Measurements from ENCODE around the gene ANKRD36.
"Not testable (repeated sequence)": the region's sequence is repeated elsewhere in the genome, so short reads cannot be mapped to it uniquely, and the experiment has no call there.

ANKRD36 gene

DNA sequence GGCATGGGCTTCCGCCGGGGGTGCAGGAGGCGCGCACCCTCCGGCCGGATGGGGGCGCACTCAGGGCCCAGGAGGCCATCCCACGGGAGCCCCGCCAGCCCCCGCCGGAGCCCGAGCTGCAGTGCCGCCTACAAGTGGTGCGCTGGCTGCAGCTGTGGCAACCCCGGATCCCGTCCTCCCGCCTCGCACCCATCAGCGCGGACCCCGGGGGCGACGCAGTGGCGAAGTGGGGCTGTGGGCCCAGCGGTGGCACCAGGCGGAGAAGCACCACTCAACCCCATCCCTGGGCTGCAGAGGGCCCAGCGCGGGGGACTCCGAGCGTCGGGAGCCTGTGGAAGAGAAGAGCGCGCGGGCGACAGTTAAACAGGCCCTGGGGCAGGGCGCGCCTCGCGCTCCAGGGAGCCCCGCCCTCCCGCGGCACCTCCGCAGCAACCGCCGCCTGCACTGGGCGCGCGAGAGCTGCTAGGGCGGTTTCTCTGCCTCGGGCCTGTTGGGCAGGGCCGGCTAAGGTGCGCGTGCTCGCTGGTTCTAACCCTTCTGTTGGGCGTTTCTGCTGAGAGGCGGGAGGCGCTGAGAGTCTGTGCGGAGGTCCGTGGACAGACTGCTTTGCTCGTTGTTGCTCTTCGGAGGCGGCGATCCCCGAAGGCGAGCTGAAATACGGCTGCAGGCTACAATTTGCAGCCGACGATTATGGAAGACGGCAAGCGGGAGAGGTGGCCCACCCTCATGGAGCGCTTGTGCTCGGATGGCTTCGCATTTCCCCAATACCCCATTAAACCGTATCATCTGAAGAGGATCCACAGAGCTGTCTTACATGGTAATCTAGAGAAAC, at the start of gene ANKRD36:
Gene ANKRD36 (plus strand): TSS at position 104 of the 832 bp plus-strand sequence. CDS start 587 bp downstream, at position 691.
- peak; percentile 83 for DNase-seq (ENCODE audit: low read depth)

DNA sequence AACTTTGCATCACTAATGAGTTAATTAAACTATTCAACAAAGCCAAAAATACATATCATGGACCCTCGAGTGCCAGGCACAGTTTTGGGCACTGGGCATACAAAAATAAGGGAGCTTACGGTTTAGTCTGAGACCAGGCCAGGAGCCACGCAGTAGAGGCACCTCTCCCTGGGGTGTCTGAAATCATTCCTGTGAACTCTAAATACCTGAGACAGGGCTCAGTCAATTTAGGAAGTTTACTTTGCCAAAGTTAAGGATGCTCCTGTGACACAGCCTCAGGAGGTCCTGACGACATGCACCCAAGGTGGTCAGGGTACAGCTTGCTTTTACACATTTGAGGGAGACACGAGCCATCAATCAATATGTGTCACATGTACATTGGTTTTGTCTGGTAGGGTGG, 46.9 kb upstream of the ANKRD36 start:
- DNase-seq (ENCODE audit: low read depth): not testable (repeated sequence)

DNA sequence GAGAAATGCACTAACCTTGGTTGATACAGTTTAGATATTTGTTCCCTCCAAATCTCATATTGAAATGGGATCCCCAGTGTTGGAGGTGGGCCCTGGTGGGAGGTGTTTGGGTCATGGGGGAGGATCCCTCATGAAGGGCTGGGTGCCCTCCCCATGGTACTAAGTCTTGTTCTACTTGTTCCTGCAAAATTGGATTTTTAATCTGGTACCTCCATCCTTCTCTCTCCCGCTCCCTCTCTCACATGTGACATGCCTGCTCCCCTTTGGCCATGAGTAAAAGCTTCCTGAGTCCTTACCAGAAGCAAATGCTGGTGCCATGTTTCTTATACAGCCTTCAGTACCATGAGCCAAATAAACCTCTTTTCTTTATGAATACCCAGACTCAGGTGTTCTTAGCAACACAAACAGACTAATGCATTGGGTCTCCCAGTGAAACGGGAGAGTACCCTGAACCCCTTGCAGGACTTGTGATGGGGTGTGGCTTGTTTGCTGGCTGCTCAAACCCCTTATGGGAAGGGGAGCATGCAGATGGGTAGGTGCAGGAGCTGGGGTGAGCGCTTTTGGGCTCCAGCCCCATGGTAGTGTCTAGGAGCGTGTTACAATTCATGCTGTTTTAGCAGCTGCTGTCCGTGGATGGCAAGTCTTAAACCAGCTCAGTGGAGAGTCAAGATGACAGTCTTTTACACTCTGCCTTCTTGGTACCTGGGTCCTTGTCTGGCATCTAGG, 45.5 kb upstream of the ANKRD36 start:
- DNase-seq (ENCODE audit: low read depth): peak; percentile 2

DNA sequence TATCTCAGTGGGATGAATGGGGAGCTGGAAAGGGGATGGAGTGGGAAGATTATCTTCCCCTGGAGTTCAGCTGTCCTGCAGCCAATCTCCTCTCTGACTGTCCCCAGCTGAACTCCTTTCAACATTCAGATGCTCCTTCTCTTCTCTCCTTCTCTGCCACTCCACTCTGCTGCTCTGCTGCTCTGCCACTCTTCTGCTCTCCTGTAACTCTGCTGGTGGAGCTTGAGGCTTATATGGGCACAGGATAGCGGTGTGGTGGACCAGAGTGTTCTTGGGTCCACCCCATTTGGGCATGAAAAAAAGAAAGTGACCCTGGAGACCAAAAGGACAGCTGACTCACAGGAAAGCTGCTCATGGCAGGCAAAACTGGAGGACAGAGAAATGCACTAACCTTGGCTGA, 44.9 kb upstream of the ANKRD36 start:
- DNase-seq (ENCODE audit: low read depth): no peak

DNA sequence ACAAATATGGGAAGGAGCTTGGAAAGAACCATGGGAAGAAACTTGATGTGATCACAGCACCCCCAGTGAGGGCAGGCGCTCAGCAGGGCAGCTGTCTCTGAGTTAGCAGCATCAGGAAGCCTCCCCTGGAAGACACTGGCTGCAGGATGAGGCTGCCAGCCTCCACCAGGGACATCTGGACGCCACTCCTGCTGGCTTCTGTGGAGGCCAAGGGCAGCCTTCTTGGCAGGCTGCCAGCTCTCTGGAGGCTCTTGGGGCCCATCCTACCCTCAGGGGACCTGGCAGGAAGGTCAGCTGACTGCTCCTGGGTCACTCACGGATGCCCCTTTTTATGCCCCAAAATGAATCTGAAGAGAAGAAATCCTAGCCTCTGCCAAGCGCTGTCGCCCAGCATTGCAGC, 44.2 kb upstream of the ANKRD36 start:
- DNase-seq (ENCODE audit: low read depth): not testable (repeated sequence)

DNA sequence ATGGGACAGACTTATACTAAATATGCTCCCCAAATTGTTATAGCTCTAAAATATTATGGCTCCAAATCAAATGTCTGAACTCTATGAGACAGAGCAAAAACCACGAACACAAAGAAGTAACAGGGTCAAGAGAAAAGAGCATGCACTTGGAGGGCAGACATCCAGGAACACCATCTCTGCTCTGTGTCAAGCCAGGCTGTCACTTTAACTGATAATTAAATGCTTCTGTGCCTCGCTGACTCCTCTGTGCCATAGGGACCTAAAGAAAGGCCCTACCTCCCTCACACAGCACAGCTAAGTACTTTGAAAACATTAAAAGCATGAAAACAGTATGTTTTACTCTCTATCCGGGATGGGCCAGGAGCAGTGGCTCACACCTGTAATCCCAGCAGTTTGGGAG, 42.0 kb upstream of the ANKRD36 start:
- DNase-seq (ENCODE audit: low read depth): not testable (repeated sequence)

DNA sequence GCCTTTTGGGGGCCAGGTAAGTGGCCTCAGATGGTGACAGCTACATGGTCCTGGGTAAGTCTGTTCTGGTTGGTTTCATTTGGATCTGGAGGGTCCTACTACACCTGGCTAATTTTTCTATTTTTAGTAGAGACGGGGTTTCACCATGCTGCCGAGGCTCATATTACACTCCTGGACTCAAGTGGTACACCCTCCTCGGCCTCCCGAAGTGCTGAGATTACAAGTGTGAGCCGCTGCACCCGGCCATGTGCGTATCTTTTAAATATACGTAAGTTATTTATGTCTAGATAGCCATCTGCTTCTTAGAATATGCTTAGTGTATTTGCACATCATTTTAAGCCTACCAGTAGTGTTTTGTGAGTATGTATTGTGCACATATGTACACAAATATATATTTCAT, 35.7 kb upstream of the ANKRD36 start:
- DNase-seq (ENCODE audit: low read depth): not testable (repeated sequence)

DNA sequence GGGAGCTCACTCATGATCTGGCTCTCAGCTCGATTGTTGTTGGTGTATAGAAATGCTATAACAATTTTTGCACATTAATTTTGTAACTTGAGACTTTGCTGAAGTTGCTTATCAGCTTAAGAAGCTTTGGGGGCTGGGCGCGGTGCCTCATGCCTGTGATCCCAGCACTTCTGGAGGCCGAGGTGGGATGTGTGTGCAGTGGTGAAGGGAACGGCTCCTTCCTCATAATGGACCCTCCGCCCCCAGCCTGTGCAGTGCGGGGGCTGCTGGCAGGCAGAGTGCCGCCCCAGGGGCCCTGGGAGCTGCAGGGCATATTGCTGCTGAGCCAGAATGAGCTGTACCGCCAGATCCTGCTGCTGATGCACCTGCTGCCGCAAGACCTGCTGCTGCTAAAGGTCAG, 32.1 kb upstream of the ANKRD36 start:
- not testable (repeated sequence) for DNase-seq (ENCODE audit: low read depth)

DNA sequence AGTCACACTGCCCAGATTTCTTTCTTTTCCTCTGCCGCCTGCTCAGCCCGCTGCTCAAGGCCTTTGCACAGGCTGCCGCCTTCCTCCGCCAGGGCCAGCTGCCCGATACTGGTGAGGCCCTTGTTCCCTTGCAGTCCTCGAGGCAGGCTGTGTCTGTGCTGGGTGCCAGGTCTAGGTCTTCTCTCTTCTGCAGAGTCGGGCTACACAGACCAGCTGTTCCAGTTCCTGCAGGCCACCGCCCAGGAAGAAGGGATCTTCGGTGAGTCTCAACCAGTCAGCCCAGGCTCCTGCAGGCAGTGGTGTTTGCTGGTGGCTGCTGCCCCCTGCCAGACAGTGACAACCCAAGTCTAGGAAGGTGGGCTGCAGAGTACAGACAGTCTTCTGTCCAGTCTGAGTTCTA, 30.7 kb upstream of the ANKRD36 start:
- DNase-seq (ENCODE audit: low read depth): peak; percentile 18

DNA sequence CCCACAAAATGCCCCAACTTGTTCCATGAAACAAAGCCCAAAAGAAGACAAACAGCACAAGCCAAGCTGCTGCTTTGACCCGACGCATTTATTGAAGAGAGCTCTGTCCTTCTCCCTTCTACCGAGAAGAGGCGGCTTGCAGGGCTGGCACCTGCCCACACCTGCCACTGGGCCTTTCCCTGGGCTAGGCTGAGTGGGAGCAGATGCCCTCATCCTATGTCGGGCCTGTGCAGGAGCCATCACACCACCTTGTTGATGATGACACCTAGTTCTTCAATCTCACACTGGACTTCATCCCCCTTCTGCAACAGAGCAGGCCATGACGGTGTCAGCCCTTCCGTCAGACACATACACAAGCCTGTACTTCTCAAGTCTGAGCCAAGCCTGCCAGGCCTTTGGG, 29.4 kb upstream of the ANKRD36 start:
- DNase-seq (ENCODE audit: low read depth): not testable (repeated sequence)

DNA sequence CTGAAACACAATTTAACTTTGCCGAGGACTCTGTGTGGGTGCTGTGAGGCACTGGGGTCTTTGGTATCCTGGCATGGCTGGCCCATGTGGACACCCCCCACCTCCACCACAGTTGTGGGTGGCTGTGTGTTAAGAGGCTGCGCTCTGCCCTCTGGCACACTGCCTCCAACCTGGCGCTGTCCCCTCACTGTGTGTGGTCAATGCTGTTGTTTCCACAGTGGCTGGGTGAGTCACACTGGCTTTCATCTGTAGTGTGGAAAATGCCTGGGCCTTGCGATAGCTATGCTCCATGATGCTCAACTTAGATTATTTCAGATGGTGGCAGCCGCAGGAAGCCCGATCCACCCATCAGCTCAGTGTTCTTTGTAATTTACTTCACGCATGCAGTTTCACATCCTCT, 27.9 kb upstream of the ANKRD36 start:
- DNase-seq (ENCODE audit: low read depth): not testable (repeated sequence)

DNA sequence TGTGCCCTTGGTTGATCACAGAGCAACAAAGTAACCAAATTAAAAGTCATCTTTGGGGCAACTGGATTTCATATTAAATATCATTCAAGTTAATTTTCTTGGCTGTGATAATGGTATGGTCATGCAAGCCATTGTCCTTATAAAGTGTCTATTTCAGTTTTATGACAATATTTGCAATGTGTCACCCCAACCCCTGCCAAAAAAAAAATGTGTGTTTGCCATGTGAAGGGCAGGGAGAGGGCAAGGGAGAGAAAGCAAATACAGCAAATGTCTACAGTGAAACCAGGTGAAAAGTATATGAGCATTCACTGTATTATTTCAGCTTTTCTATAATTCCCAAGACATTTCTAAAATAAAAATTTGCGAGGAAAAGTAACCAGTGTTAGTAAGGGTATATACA, 24.2 kb upstream of the ANKRD36 start:
- not testable (repeated sequence) for DNase-seq (ENCODE audit: low read depth)

DNA sequence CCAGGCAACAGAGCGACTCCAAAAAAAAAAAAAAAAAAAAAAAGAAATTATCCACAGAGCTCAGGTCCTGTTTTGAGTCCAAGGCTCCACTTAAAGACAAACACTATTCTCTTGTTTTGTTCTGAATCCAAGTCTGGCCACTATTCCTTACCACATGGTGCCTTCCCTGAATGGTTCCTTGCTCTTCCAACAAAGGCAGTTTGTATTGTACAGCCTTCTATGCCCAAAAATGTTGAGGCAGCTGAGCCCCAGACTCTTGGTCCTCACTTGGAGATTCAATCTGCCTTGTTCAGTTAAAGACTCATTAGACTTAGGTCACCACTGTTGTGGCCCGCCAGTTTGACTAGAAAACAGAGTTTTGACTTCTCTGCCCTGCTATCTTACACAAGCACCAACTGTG, 20.0 kb upstream of the ANKRD36 start:
- DNase-seq (ENCODE audit: low read depth): not testable (repeated sequence)

DNA sequence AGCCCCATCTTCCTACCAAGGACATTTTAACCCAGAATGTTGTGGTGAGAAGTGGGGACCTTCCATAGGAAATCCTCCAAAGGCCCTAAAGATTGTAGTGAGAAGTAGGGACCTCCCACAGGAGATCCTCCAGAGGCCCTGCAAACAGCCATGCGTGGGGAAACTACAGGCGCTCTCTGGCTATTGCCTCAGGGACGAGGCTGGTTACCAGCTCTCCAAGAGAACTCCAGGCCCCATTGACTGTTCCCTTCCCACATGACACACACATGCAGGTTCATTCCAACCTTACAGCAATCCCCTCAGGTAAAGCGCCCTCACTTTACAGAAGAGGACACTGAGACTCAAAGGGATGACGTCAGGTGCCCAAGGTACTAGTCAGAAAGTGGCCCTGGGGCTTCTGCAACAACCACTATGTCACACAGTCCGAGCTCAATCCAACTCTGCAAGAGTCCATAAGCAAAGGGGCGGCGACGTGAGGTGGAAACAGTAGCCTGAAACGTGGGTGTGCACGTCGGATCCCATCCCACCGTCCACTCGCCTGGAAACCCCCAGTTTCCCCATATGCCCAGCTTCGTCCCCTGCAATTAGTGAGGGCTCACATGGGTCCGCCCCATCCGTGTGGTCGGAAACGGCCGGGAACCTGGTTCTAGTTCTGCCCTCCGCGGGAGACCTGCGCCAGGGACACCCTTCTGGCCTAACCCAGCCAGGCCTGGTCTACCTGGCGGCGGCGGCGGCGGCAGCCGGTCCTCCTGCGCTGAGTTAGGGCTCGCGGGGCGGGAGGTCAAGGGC, 18.8 kb upstream of the ANKRD36 start:
- not testable (repeated sequence) for DNase-seq (ENCODE audit: low read depth)

DNA sequence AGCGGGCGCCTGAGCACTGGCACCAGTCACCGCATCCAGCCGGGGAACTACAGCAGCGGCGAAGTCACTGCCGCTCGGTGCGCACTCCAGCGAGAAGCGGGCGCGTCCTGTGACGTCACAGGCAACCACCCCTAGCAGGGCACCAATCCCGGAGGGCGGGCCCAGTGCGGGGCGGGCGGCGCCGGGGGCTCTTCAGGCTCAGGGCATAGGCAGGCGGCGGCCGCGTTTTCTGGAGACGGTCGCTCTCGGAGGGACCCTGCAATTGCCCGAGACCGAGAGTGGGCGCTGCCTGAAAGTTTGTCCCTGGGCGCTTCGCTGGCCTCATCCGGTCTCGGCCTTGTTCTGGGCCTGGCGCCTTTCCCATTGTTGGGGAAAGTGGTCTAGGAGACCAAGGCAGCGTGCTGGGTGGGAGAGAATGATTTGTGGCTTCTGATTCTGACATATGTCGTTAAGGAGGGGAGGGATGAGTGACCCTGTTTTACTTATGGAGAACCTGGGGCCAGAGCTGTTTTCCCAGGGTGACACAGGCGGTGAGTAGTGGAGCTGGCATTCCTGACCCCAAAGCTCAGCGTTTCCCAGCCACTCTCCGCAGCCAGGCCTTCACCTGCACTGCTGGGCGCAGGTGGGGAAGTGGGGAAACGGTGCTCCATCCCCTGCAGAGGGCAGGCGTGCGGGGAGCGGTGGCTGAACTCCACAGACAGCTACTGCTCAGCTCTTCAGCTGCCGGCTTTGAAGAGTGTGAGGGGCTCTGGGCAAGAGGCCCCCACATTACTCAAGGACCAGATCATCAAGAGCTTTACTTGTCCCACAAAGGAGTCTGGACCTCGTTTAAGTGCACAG, 18.0 kb upstream of the ANKRD36 start, which contains the start of gene FAHD2B:
Gene FAHD2B (minus strand): TSS at position 111 of the 840 bp plus-strand sequence. CDS start 3,176 bp downstream, outside the sequence.
- peak; percentile 60 for DNase-seq (ENCODE audit: low read depth)

DNA sequence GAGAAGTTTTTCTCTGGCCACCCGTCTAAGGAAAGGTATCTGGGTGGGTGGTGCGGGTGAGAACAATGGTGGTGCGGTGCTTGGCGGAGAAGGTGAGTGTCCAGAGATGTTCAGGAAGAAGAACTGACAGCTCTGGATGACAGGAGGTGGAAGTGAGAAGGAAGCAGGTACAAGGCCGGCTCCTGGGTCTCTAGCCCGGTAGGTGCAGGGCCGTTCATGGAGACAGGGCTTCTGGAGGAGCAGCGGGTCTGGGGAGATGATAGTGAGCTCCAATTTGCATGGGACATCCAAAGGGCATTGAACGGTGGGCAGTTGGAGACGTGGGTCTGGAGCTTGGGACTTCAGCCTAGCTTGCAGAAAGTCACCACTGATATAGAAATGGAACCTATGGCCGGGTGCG, 17.3 kb upstream of the ANKRD36 start:
- no peak for DNase-seq (ENCODE audit: low read depth)

DNA sequence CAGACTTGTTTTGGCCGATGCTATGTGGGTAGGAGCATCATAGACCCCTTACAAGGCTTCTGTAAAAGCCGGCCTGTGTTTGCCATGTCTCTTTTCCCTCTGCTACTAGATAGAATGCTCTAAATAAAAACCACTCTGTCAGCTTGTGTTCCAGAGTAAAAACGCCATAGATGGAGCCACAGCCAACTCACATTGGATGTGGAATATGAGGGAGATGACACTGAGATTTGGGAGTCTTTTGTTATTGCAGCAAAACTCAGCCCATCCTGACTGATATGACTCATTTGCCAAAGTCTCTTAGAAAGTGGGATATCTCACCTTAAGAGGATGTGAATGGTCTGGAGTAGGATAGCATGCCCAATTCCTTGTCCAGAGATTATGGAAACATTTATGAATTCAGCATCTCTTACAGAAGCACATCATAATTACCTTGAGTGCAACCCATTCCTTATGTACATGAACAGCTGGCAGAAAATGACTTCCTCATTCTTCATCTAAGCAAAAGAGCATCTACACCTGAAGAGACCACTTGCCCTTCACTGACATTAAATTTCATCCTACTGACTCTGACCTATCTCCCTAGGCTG, 14.1 kb upstream of the ANKRD36 start:
- not testable (repeated sequence) for DNase-seq (ENCODE audit: low read depth)

DNA sequence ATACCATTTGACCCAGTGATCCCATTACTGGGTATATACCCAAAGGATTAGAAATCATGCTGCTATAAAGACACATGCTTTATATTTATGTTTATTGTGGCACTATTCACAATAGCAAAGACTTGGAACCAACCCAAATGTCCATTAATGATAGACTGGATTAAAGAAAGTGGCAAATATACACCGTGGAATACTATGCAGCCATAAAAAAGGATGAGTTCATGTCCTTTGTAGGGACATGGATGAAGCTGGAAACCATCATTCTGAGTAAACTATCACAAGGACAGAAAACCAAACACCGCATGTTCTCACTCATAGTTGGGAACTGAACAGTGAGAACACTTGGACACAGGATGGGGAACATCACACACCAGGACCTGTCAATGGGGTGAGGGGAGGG, 6.1 kb upstream of the ANKRD36 start:
- DNase-seq (ENCODE audit: low read depth): not testable (repeated sequence)

DNA sequence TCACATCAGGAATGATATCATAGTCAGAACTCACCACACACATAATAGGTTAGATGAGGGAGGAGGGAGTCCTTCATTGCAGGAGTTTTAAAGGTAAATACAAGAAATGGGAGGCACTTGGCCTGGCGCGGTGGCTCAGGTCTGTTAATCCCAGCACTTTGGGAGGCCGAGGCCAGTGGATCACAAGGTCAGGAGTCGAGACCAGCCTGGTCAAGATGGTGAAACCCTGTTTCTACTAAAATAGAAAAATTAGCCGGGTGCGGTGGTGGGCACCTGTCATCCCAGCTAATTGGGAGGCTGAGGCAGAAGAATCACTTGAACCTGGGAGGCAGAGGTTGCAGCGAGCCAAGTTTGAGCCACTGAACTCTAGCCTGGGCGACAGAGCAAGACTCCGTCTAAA, 1.7 kb upstream of the ANKRD36 start:
- DNase-seq (ENCODE audit: low read depth): not testable (repeated sequence)

DNA sequence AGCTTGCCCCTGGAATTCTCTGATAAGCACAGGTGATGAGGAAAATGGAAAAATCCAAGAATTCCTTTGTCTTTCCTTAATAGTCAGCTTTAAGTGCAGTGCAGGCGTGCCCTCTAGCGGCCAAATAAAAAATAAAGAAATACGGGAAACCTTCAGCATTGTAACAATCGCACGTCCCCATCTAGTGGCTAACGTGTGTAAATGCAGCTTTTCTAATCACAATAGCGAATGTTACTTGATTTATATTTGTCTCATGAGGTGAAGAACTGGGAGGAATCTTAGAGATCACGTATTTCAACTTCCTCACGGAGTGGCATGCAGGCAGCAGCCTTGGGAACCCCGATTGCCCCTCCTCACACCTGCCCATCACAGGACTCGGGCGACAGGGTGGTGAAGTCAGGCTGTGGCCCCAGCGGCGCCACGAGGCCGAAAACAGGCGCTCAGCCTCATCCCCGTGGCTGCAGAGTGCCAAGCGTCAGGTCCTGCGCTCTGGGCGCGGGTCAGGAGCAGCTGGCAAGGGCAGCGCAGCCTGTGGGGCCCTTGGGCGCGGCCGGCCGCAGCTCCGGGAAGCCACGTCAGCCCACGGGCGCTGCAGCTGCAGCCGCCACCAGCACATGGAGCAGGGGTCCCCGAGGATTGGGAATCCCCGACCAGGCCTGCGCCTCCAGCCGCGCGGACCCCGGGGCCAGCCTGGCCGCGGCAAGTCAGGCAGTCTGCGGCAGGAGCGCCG, 468 bp upstream of the ANKRD36 start:
- DNase-seq (ENCODE audit: low read depth): peak; percentile 31

Measured in fibroblast of gingiva (primary cell).